RWPE2 (cell line): ENCODE data around the gene SGF29.
"Not testable (repeated sequence)": the region's sequence is repeated elsewhere in the genome, so short reads cannot be mapped to it uniquely, and the experiment has no call there.

Source experiments
- ATAC-seq: fragments of 200-7000 bp; cut with Tn5 transposase; 3 replicates; pipeline ENCODE4 v1.9.1; 2021; ENCODE audit warnings: low read depth
- DNase-seq: peaks from one replicate; pipeline ENCODE4 v3.0.0-alpha.2; 2020; ENCODE audit warnings: low spot score
- H3K27ac ChIP-seq: fragments of 450-650 bp; 2 replicates; pipeline ENCODE4 v1.5.1; 2017; ENCODE audit warnings: mild to moderate bottlenecking; ENCODE audit not compliant: poor library complexity, severe bottlenecking
- H3K27me3 ChIP-seq: fragments of 250-450 bp; sonication (Bioruptor Pico); 2 replicates; pipeline ENCODE4 v1.5.1; 2021; ENCODE audit warnings: mild to moderate bottlenecking, moderate library complexity; ENCODE audit not compliant: insufficient read depth, poor library complexity, severe bottlenecking
- H3K36me3 ChIP-seq: fragments of 250-450 bp; sonication (Bioruptor Pico); 2 replicates; pipeline ENCODE4 v1.5.1; 2020; ENCODE audit warnings: low read depth, mild to moderate bottlenecking, moderate library complexity
- H3K4me1 ChIP-seq: fragments of 250-450 bp; sonication (Bioruptor Pico); 2 replicates; pipeline ENCODE4 v1.5.1; 2021; ENCODE audit warnings: mild to moderate bottlenecking, moderate library complexity; ENCODE audit not compliant: insufficient read depth, poor library complexity, severe bottlenecking
- H3K4me3 ChIP-seq: fragments of 250-450 bp; sonication (Bioruptor Pico); 2 replicates; pipeline ENCODE4 v1.5.1; 2021; ENCODE audit warnings: mild to moderate bottlenecking, moderate library complexity; ENCODE audit not compliant: severe bottlenecking
- H3K9me3 ChIP-seq: fragments of 250-450 bp; sonication (Bioruptor Pico); 2 replicates; pipeline ENCODE4 v1.5.1; 2021; ENCODE audit warnings: mild to moderate bottlenecking, moderate library complexity; ENCODE audit not compliant: severe bottlenecking
- CTCF ChIP-seq: fragments of 450-650 bp; IDR thresholded peaks from one replicate; pipeline ENCODE4 v1.5.1; 2017; ENCODE audit warnings: mild to moderate bottlenecking, moderate library complexity; ENCODE audit not compliant: poor library complexity, severe bottlenecking

Gene SGF29

GRCh38 chr16:28616636-28617035, 62.9 kb downstream of the SGF29 start:
- no peak for TF ChIP-seq CTCF
- Histone ChIP-seq H3K27ac (no peak overlapping the region), H3K27me3 (no peaks in the 10 kb centered on the region), H3K4me3 (no peak overlapping the region), H3K36me3 (peaks cover 18% of the 10 kb centered on the region; the same call in 1 of the 2 replicates), H3K9me3 (no peaks in the 10 kb centered on the region), H3K4me1 (no peaks in the 10 kb centered on the region)
- DNase-seq (no peak), ATAC-seq (no peak)

DNA sequence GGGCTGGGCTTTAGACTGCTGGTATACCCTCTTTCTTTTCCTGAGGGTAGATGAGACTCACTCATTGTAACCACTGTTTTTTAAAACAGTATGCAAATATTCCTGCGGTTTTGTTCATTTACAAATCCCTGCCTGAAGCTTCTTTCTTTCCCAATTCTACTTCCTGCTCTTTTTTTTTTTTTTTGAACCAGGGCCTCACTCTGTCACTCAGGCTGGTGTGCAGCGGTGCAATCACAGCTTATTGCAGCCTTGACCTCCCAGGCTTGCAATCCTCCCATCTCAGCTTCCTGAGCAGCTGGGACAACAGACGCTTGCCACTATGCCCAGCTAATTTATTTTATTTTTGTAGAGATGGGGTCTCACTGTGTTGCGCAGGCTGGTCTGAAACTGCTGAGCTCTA, 64.2 kb downstream of the SGF29 start:
- Histone ChIP-seq H3K9me3 (no peaks in the 10 kb centered on the region), H3K4me3 (no peak overlapping the region), H3K36me3 (peaks cover 18% of the 10 kb centered on the region; the same call in 1 of the 2 replicates), H3K27ac (no peak overlapping the region), H3K4me1 (no peaks in the 10 kb centered on the region), H3K27me3 (no peaks in the 10 kb centered on the region)
- DNase-seq (no peak), ATAC-seq (no peak)
- no peak for TF ChIP-seq CTCF

DNA sequence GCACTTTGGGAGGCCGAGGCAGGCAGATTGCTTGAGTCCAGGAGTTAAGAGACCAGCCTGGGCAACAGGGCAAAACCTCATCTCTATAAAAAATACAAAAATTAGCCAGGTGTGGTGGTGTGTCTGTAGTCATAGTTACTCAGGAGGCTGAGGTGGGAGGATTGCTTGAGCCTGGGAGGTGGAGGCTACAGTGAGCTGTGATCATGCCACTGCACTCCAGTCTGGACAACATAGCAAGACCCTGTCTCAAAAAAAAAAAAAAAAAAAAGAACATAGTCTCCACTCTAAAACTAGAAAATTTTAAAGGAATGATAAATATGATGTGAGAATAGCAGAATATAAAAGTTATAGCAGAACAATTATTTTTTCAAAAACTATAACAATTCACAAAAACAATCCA, 66.6 kb downstream of the SGF29 start:
- not testable (repeated sequence) for H3K9me3 ChIP-seq, H3K27me3 ChIP-seq, ATAC-seq, DNase-seq, H3K4me3 ChIP-seq, H3K4me1 ChIP-seq, H3K27ac ChIP-seq
- H3K36me3 ChIP-seq = peaks cover 18% of the 10 kb centered on the region; the same call in 1 of the 2 replicates

DNA sequence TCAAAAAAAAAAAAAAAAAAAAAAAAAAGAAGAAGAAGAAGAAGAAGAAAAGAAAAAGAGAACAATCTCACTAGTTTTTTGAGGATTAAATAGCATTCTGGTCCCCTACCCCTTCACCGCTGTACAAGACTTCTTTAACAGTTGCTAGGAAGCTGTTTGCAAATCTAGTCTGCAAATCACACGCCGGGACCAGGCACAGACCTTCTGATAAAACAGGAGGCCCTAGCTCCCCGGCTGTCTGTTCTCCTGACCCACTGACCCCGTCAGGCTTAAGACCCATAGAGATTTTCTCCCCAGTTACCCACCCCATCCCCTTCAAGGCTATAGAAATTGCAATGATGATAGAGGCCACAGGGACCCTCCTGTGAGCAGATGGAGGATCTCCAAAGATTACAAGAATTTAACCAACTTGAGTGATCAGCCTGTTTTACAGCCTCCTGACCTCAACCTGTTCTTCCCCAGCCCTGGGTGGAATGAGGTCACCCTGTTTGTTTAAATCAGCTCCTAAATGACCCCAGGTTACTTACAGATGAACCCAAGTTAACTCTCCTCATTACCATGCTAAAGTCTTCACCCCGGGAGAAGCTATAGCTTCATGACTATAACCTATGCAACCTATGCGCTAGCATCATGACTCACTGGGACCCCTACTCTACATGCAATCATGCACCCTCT, 67.9 kb downstream of the SGF29 start:
- TF ChIP-seq CTCF = no peak
- peaks cover 9% of the 10 kb centered on the region; the same call in 1 of the 2 replicates for H3K36me3 ChIP-seq
- DNase-seq (no peak), ATAC-seq (no peak)
- H3K4me1 ChIP-seq = no peaks in the 10 kb centered on the region
- H3K27me3 ChIP-seq = no peaks in the 10 kb centered on the region
- H3K4me3 ChIP-seq = no peak overlapping the region
- no peaks in the 10 kb centered on the region for H3K9me3 ChIP-seq
- H3K27ac ChIP-seq = no peak overlapping the region

GRCh38 chr16:28622532-28623171, 68.9 kb downstream of the SGF29 start:
- H3K4me1 ChIP-seq, H3K9me3 ChIP-seq, DNase-seq, H3K27me3 ChIP-seq, H3K36me3 ChIP-seq: not testable (repeated sequence)
- Histone ChIP-seq H3K27ac (peak overlapping the region; percentile 39), H3K4me3 (peak overlapping the region; percentile 37)
- peak; percentile 48 for ATAC-seq
